ENCODE results near the gene TMOD1. TPM values are rescaled to one million over a fixed set of nuclear protein-coding genes. Genes with fewer than 3 reads are reported as not detected.
"Not testable (repeated sequence)": the region's sequence is repeated elsewhere in the genome, so short reads cannot be mapped to it uniquely, and the experiment has no call there.

TMOD1 gene
- total and polyA plus RNA-seq, 4 donors = 9.2 to 20.0 (median 14.1) TPM

DNA sequence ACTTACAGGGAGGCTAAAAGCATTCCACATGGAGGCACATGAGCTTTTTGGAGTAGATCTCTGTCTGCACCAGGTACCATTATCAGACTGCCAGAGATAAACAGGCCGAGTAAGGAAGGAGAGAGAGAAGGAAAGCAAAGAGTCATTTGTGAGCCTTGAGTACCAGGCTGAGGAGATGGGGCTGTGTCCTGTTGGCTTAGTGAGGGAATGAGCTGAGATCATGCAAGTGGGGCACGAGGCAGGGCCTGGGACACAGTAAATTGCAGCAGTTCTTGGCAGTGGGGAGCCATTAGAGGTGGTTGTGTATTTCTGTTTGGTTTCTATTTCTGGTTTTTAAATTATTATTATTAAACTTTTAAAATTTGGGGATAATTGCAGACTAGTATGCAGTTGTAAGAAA is 78.4 kb downstream of the TMOD1 start:
- Histone ChIP-seq H3K36me3 (ENCODE audit: control insufficient read depth in 4 of 4, insufficient read depth in 3 of 4, low read depth in 1 of 4, low read length in 3 of 4) (no peaks in the 10 kb centered on the region), H3K27me3 (ENCODE audit: control insufficient read depth in 4 of 4, insufficient read depth in 4 of 4, low read length in 3 of 4) (no peaks in the 10 kb centered on the region), H3K27ac (ENCODE audit: low read depth in 1 of 2, low read length in 2 of 2) (no peak overlapping the region), H3K9me3 (ENCODE audit: control insufficient read depth in 4 of 4, low read length in 3 of 4) (no peaks in the 10 kb centered on the region), H3K4me1 (ENCODE audit: control insufficient read depth in 4 of 4, insufficient read depth in 4 of 4, low read length in 3 of 4) (no peaks in the 10 kb centered on the region), H3K4me3 (ENCODE audit: low read depth in 1 of 3, low read length in 3 of 3) (no peak overlapping the region), H3K9ac (ENCODE audit: low read depth in 1 of 2, low read length in 2 of 2) (no peak overlapping the region)
- 84% methylated on average over 2 of the region's 2 CpGs for WGBS
- no peak for DNase-seq (ENCODE audit: low spot score)
- TF ChIP-seq ATF3 (IDR thresholded peaks at IDR 0.05) = no peak
- no peak for TF ChIP-seq SP1 (IDR thresholded peaks at IDR 0.05)
- TF ChIP-seq, protein P1, sequence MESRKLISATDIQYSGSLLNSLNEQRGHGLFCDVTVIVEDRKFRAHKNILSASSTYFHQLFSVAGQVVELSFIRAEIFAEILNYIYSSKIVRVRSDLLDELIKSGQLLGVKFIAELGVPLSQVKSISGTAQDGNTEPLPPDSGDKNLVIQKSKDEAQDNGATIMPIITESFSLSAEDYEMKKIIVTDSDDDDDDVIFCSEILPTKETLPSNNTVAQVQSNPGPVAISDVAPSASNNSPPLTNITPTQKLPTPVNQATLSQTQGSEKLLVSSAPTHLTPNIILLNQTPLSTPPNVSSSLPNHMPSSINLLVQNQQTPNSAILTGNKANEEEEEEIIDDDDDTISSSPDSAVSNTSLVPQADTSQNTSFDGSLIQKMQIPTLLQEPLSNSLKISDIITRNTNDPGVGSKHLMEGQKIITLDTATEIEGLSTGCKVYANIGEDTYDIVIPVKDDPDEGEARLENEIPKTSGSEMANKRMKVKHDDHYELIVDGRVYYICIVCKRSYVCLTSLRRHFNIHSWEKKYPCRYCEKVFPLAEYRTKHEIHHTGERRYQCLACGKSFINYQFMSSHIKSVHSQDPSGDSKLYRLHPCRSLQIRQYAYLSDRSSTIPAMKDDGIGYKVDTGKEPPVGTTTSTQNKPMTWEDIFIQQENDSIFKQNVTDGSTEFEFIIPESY (IDR thresholded peaks at IDR 0.05) = no peak
- no peak for TF ChIP-seq EGR1 (IDR thresholded peaks at IDR 0.05; ENCODE audit: low read depth in 2 of 2)
- TF ChIP-seq RXRA (IDR thresholded peaks at IDR 0.05) = no peak
- TF ChIP-seq NR2F2 (IDR thresholded peaks at IDR 0.05) = no peak
- TF ChIP-seq YY1 (IDR thresholded peaks at IDR 0.05) = no peak
- TF ChIP-seq CTCF (IDR thresholded peaks at IDR 0.05; ENCODE audit: low read depth, low read length, missing input control) = no peak
- TF ChIP-seq FOXA2 (IDR thresholded peaks at IDR 0.05) = no peak
- TF ChIP-seq, protein P2, sequence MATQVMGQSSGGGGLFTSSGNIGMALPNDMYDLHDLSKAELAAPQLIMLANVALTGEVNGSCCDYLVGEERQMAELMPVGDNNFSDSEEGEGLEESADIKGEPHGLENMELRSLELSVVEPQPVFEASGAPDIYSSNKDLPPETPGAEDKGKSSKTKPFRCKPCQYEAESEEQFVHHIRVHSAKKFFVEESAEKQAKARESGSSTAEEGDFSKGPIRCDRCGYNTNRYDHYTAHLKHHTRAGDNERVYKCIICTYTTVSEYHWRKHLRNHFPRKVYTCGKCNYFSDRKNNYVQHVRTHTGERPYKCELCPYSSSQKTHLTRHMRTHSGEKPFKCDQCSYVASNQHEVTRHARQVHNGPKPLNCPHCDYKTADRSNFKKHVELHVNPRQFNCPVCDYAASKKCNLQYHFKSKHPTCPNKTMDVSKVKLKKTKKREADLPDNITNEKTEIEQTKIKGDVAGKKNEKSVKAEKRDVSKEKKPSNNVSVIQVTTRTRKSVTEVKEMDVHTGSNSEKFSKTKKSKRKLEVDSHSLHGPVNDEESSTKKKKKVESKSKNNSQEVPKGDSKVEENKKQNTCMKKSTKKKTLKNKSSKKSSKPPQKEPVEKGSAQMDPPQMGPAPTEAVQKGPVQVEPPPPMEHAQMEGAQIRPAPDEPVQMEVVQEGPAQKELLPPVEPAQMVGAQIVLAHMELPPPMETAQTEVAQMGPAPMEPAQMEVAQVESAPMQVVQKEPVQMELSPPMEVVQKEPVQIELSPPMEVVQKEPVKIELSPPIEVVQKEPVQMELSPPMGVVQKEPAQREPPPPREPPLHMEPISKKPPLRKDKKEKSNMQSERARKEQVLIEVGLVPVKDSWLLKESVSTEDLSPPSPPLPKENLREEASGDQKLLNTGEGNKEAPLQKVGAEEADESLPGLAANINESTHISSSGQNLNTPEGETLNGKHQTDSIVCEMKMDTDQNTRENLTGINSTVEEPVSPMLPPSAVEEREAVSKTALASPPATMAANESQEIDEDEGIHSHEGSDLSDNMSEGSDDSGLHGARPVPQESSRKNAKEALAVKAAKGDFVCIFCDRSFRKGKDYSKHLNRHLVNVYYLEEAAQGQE (IDR thresholded peaks at IDR 0.05) = no peak
- TF ChIP-seq FOXA1 (IDR thresholded peaks at IDR 0.05) = no peak

GRCh38 chr9:97581590-97581989 is 80.1 kb downstream of the TMOD1 start:
- DNase-seq (ENCODE audit: low spot score); H3K9ac ChIP-seq (ENCODE audit: low read depth in 1 of 2, low read length in 2 of 2); H3K9me3 ChIP-seq (ENCODE audit: control insufficient read depth in 4 of 4, low read length in 3 of 4); H3K27me3 ChIP-seq (ENCODE audit: control insufficient read depth in 4 of 4, insufficient read depth in 4 of 4, low read length in 3 of 4); H3K27ac ChIP-seq (ENCODE audit: low read depth in 1 of 2, low read length in 2 of 2); H3K36me3 ChIP-seq (ENCODE audit: control insufficient read depth in 4 of 4, insufficient read depth in 3 of 4, low read depth in 1 of 4, low read length in 3 of 4); H3K4me3 ChIP-seq (ENCODE audit: low read depth in 1 of 3, low read length in 3 of 3); H3K4me1 ChIP-seq (ENCODE audit: control insufficient read depth in 4 of 4, insufficient read depth in 4 of 4, low read length in 3 of 4): not testable (repeated sequence)
- no CpG with 5 or more reads among the region's 3 CpGs for WGBS

DNA sequence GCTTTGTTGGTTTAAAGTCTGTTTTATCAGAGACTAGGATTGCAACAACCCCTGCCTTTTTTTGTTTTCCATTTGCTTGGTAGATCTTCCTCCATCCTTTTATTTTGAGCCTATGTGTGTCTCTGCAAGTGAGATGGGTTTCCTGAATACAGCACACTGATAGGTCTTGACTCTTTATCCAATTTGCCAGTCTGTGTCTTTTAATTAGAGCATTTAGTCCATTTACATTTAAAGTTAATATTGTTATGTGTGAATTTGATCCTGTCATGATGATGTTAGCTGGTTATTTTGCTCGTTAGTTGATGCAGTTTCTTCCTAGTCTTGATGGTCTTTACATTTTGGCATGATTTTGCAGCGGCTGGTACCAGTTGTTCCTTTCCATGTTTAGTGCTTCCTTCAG is 83.3 kb downstream of the TMOD1 start:
- H3K4me1 ChIP-seq (ENCODE audit: control insufficient read depth in 4 of 4, insufficient read depth in 4 of 4, low read length in 3 of 4); H3K9me3 ChIP-seq (ENCODE audit: control insufficient read depth in 4 of 4, low read length in 3 of 4); H3K4me3 ChIP-seq (ENCODE audit: low read depth in 1 of 3, low read length in 3 of 3); H3K27me3 ChIP-seq (ENCODE audit: control insufficient read depth in 4 of 4, insufficient read depth in 4 of 4, low read length in 3 of 4); DNase-seq (ENCODE audit: low spot score); H3K9ac ChIP-seq (ENCODE audit: low read depth in 1 of 2, low read length in 2 of 2); H3K36me3 ChIP-seq (ENCODE audit: control insufficient read depth in 4 of 4, insufficient read depth in 3 of 4, low read depth in 1 of 4, low read length in 3 of 4); H3K27ac ChIP-seq (ENCODE audit: low read depth in 1 of 2, low read length in 2 of 2): not testable (repeated sequence)
- WGBS = no CpG with 5 or more reads among the region's 2 CpGs

GRCh38 chr9:97586909-97587308 is 85.4 kb downstream of the TMOD1 start:
- H3K4me3 ChIP-seq (ENCODE audit: low read depth in 1 of 3, low read length in 3 of 3); H3K27me3 ChIP-seq (ENCODE audit: control insufficient read depth in 4 of 4, insufficient read depth in 4 of 4, low read length in 3 of 4); H3K27ac ChIP-seq (ENCODE audit: low read depth in 1 of 2, low read length in 2 of 2); H3K4me1 ChIP-seq (ENCODE audit: control insufficient read depth in 4 of 4, insufficient read depth in 4 of 4, low read length in 3 of 4); H3K9me3 ChIP-seq (ENCODE audit: control insufficient read depth in 4 of 4, low read length in 3 of 4); H3K9ac ChIP-seq (ENCODE audit: low read depth in 1 of 2, low read length in 2 of 2); H3K36me3 ChIP-seq (ENCODE audit: control insufficient read depth in 4 of 4, insufficient read depth in 3 of 4, low read depth in 1 of 4, low read length in 3 of 4); DNase-seq (ENCODE audit: low spot score): not testable (repeated sequence)
- 94% methylated on average over 7 of the region's 7 CpGs for WGBS
